ENCODE data around the gene DEPP1.
A peak's percentile ranks its signal among the peaks of the same experiment; 100 is the strongest.
"Not testable (repeated sequence)": the region's sequence is repeated elsewhere in the genome, so short reads cannot be mapped to it uniquely, and the experiment has no call there.

DEPP1 gene

DNA sequence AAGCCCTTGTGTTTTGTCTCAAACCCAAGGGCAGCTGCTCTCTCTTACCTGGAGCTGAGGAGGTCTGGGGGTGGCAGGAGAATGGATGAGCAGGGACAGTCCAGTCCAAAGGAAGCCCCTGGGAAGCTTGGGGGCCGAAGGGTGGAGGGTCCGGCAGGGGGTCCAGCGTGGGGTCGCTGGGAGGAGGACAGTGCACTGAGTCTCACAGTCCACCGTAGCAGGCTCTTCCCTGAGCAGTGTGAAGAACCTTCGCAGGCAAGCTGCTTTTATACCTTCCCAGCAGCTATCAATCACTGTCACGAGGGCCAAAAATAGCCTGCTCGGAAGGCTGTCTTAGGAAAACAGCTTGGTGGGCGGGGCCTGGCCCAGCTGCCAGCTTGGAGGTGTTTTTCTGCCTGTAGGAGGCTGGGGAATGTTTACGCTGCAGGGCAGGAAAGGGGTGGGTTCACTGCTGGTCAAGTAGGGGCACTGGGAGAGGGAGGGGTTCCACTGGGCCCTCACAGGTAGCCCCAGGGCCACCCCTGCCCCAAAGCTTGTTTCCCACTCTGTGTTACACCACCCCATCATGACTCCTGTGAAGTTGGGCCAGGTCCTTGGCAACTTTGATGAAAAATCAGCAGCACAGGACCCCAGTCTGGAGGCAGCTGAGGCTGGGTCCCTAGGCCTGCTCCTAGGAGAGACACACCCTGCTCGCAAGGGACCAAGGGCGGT lies at the start of gene DEPP1:
TSS of gene DEPP1 (minus strand) at position 240 of the 711 bp plus-strand sequence. CDS start 779 bp downstream, outside the sequence.
- no peak for DNase-seq (ENCODE audit: low read depth in 2 of 2)

DNA sequence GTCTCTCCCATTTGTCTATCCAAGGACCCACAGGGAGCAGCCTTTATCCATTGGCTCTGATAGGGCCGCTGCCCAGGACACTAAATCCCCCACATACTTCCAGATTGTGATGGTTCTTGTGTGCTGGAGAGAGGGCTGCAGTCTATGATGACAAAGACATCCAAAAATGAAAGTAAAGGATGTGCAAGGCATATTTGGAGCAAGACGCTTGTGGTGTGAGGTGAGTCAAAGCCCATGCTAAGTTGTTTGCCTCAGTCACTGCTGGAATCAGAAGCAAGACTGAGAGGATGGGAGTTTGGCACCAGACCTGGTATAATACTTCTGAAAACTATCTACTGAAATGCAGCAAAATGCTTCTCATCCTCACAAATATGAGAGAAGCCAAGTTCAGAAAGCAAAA lies 44.8 kb upstream of the DEPP1 start:
- no peak for DNase-seq (ENCODE audit: low read depth in 2 of 2)

GRCh38 chr10:45015590-45015989 lies 37.0 kb upstream of the DEPP1 start:
- no peak for DNase-seq (ENCODE audit: low read depth in 2 of 2)

GRCh38 chr10:45014557-45014956 lies 35.9 kb upstream of the DEPP1 start:
- not testable (repeated sequence) for DNase-seq (ENCODE audit: low read depth in 2 of 2)

DNA sequence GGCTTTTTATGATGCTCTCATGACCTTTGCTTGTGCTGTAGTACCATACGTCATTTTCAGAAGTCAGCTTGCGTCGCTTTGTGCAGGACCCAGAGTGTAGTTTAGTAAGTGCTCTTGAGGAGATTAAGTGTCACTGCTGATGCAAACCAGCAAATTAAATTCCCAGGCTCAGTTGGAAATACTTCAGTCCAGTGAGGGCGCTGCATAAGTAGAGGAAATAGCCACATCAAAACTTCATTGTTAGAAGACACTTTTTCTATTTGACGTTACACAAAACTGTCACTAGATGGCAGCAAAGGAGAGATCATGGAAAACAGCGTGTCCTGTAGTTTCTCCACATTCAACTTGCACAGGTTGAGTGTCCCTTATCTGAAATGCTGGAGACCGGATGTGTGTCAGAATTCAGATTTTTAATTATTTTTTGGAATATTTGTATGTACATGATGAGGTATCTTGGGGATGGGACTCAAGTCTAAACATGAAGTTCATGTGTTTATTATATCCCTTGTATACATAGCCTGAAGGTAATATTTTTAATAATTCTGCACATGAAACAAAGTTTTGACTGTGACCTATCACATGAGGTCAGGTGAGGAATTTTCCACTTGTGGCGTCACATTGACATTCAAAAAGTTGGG lies 30.0 kb upstream of the DEPP1 start:
- DNase-seq (ENCODE audit: low read depth in 2 of 2) = no peak

DNA sequence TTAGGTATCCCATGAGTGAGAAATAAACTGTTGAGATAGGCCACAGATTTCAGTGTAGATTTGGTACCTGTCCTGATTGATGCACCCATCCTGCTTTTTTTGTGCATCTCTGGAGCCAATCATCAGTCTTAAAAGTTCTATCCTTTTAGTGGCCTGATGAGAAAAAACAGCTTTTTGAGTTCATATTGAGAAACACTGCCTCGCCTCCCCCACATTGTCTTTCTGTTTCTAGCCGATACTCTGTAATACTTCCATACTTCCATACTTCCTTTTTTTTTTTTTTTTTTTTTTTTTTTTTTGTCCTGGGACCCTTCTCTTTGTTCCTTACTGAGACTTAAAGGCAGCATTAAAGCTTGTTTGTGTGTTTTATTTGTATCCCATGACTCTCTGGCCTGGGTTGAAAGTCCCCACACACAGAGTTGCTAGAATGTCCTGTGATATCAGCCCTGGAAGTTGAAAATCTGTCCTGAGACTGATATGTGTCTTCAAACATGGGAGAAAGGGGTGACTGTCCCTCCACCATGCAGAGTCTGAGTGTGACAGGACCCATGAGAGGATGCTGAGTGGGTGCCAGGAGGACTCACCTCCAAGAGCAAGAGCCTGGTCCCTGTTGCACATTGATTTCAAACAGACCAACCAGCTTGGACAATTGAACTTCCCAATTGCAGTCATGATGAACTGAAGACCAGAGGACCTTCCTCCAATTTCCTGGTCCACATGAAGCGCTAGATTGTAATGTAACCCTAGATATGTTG lies 27.8 kb upstream of the DEPP1 start:
- no peak for DNase-seq (ENCODE audit: low read depth in 2 of 2)

DNA sequence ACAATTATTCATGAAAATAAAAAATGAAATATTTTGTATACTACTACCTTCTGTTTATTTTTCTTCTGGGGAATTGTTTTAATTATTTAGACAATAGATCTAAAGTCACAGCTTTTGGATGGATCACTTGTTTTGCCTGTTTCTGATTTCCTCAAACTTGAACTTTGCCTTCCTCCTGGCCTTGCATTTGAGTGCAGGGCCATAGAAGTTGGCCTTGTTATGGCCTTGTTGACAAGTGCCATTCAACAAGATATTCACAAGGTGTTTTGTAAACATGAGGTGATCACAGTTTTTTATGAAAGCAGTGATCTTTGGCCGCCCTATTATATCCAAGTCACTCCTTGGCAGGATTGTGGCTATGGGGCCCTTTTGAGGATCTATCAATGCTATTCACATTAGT lies 26.7 kb upstream of the DEPP1 start:
- no peak for DNase-seq (ENCODE audit: low read depth in 2 of 2)

GRCh38 chr10:45004661-45005060 lies 26.1 kb upstream of the DEPP1 start:
- no peak for DNase-seq (ENCODE audit: low read depth in 2 of 2)

DNA sequence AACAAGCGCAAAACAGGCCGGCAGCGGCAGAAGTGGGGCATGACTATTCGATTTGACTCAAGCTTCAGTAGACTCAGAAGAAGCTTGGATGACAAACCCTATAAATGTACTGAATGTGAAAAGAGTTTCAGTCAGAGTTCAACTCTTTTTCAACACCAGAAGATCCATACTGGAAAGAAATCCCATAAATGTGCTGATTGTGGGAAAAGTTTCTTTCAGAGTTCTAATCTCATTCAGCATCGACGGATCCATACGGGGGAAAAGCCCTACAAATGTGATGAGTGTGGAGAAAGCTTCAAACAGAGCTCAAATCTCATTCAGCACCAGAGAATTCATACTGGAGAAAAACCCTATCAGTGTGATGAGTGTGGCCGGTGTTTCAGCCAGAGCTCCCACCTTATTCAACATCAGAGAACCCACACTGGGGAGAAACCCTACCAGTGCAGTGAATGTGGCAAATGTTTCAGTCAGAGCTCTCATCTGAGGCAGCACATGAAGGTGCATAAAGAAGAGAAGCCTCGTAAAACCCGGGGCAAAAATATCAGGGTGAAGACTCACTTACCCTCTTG lies 24.9 kb upstream of the DEPP1 start:
- DNase-seq (ENCODE audit: low read depth in 2 of 2) = no peak

GRCh38 chr10:45001381-45002148 lies 23.0 kb upstream of the DEPP1 start:
- DNase-seq (ENCODE audit: low read depth in 2 of 2) = peak in 1 of 2 experiments; percentile 32

- peak; percentile 29 to 43 for DNase-seq (ENCODE audit: low read depth in 2 of 2)
These were observed 22.3 kb upstream of the DEPP1 start, which contains the start of gene ZNF22 for GRCh38 chr10:45000752-45001380. ZNF22 (plus strand) TSS chr10:45000923; CDS start chr10:45003369, 2,446 bp downstream.

DNA sequence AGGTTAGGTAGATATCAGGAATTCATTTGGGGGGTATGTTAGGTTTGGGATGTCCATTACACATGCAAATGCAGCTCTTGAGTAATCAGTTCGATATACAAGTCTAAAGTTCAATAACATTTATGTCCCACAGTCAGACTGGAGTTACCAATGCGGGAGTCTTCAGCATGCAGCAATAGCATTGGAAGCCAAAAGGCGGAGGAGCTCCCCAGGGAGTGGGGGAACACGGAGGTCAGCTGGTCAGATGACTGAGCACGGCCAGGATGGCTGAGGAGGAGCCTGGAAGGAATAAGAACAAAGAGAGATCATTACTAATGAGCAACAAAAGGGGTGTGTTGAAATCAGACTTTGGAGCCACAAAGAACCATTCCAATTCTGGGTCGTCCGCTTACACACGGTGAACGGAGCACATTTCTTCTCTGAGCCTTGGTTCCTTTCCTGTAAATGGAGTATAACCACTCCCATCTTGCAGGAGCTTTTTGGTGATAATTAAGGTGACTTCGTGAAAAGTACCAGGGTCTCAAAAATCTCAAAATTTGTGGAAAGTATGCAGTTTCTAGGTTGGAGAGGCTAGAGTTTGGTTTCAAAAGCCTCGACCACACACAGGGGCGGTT lies 21.6 kb upstream of the DEPP1 start:
- no peak for DNase-seq (ENCODE audit: low read depth in 2 of 2)

- DNase-seq (ENCODE audit: low read depth in 2 of 2) = no peak
These were observed 19.6 kb upstream of the DEPP1 start for GRCh38 chr10:44998146-44998631.

GRCh38 chr10:44997105-44997748 lies 18.6 kb upstream of the DEPP1 start:
- no peak for DNase-seq (ENCODE audit: low read depth in 2 of 2)

GRCh38 chr10:44995914-44996669 lies 17.5 kb upstream of the DEPP1 start:
- no peak for DNase-seq (ENCODE audit: low read depth in 2 of 2)

DNA sequence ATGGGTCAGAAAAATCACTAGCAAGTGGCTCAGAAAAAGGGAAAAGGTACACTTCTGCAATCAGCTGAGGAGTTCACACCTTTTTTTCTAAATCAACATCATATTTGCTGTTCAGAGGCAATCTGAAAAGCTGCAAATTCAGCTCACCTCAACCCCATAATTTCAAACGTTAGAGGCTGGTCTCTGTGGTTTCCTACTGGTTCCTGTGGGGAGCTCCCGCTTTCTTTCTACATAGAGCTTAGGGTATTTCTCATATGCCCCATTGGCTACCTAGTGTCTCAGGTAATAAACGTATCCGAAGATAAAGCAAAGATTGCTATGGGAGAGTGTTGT lies 16.9 kb upstream of the DEPP1 start:
- no peak for DNase-seq (ENCODE audit: low read depth in 2 of 2)

GRCh38 chr10:44994752-44995530 lies 16.3 kb upstream of the DEPP1 start:
- no peak for DNase-seq (ENCODE audit: low read depth in 2 of 2)

DNA sequence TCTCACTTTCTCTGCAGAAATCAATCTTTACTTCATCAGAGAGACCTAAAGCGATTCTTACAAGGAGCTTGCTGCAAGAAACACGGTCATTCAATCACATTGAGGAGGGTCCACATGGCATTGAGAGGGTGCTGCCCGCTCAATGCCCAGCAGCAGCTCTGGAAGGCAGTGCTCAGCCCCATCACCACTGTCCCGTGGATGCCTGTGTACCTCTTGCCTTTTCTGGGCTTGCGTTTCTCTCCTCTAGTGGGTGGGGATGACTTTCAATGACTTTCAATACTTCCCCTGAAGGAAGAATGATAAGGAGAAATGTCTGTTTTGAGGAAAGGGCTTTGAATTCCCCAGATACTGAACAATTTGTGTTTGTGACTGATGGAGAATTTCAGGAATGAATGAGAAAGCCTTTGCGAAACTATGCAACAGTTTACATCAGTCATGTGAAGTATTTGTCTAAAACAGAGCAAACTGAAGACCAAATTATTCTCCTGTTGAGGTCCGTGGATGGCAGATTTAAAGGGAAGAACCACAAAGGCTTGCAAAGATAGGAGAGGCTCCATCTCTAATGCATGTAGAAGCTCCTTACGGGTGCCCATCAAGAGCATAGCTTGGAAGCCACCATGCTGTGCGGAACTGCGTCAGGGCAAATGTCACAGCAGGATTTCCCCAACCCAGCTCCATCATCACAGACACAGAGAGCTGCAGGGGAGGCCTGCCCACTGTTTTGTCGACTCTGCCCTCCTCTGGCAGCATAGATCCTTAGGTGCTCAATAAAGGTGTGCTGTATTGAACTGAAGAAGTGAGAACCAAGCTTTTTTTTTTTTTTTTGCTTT lies 15.5 kb upstream of the DEPP1 start:
- no peak for DNase-seq (ENCODE audit: low read depth in 2 of 2)

Data from stimulated activated CD4-positive, alpha-beta T cell treated with anti-CD3 and anti-CD28 coated beads, Interleukin-12 subunit alpha, Interleukin-12 subunit beta, amount 100 ng/mL, for 24 hours (primary cell).